Left ventricle myocardium inferior (tissue), 1 donor: ENCODE results near the gene CAB39L. TPM values are rescaled to one million over a fixed set of nuclear protein-coding genes. Genes with fewer than 3 reads are reported as not detected.

ENCODE experiments used
- DNase-seq: peaks from one replicate; pipeline ENCODE4 v3.0.0-alpha.2; 2020
- H3K27ac ChIP-seq: fragments of 200-600 bp; replicated peaks from 2 replicates; pipeline ENCODE4 v1.8.0; 2021
- H3K27me3 ChIP-seq: fragments of 200-600 bp; 2 replicates; pipeline ENCODE4 v1.8.0; 2021; ENCODE audit warnings: low read depth
- H3K36me3 ChIP-seq: fragments of 200-600 bp; 2 replicates; pipeline ENCODE4 v1.8.0; 2021
- H3K4me1 ChIP-seq: fragments of 200-600 bp; 2 replicates; pipeline ENCODE4 v1.8.0; 2021
- H3K4me3 ChIP-seq: fragments of 200-600 bp; 2 replicates; pipeline ENCODE4 v1.8.0; 2021; ENCODE audit warnings: mild to moderate bottlenecking, moderate library complexity
- H3K9me3 ChIP-seq: fragments of 200-600 bp; replicated peaks from 2 replicates; pipeline ENCODE4 v1.8.0; 2021
- CTCF ChIP-seq: fragments of 200-600 bp; IDR thresholded peaks from 2 replicates; pipeline ENCODE4 v1.8.0; 2021; ENCODE audit warnings: antibody characterized with exemption, mild to moderate bottlenecking, borderline replicate concordance
- intact Hi-C: fragments of 100-400 bp; cut with micrococcal nuclease; formaldehyde crosslinking; loops from one replicate; pipeline ENCODE4 v1.11.0; 2022
- total RNA-seq: library from RNA; stranded (reverse); fragmentation: NEBNext Ultra II Directional; extraction: Animal tissue kit (Norgen Biotek cat#: 25700); gene quantifications from one replicate; pipeline ENCODE4 v1.2.1, GENCODE V29; 2021
- donor health status: DM: no; HTN: yes; CAD: no; lungs with severe emphysema.

The CAB39L gene
- total RNA-seq, 1 donor from 2014 or later, result 23.4 TPM

- Histone ChIP-seq H3K4me3 (no peak overlapping the region), H3K4me1 (peaks cover 44% of the 10 kb centered on the region), H3K27me3 (no peaks in the 10 kb centered on the region), H3K36me3 (no peaks in the 10 kb centered on the region), H3K9me3 (no peaks in the 10 kb centered on the region), H3K27ac (no peak overlapping the region)
- TF ChIP-seq CTCF, result no peak
- DNase-seq, result no peak
- intact Hi-C loops, result no loop called here
These were observed 6.4 kb upstream of the CAB39L start for GRCh38 chr13:49450105-49450819.

GRCh38 chr13:49448753-49449152, 4.9 kb upstream of the CAB39L start:
- TF ChIP-seq CTCF, result no peak
- Histone ChIP-seq H3K9me3 (no peaks in the 10 kb centered on the region), H3K36me3 (no peaks in the 10 kb centered on the region), H3K27ac (no peak overlapping the region), H3K27me3 (no peaks in the 10 kb centered on the region), H3K4me3 (no peak overlapping the region), H3K4me1 (peaks cover 50% of the 10 kb centered on the region)
- DNase-seq, result no peak
- intact Hi-C loops, result no loop called here

- H3K4me3 ChIP-seq, result peak overlapping the region; percentile 7
- intact Hi-C loops, result no loop called here
- no peak for TF ChIP-seq CTCF
- peak overlapping the region; percentile 96 for H3K27ac ChIP-seq
- DNase-seq, result no peak
- H3K9me3 ChIP-seq, result no peaks in the 10 kb centered on the region
- H3K36me3 ChIP-seq, result no peaks in the 10 kb centered on the region
- H3K27me3 ChIP-seq, result no peaks in the 10 kb centered on the region
- peaks cover 60% of the 10 kb centered on the region for H3K4me1 ChIP-seq
These were observed 2.6 kb upstream of the CAB39L start for GRCh38 chr13:49446473-49446872.

- Histone ChIP-seq H3K36me3 (no peaks in the 10 kb centered on the region), H3K4me1 (peaks cover 56% of the 10 kb centered on the region), H3K9me3 (no peaks in the 10 kb centered on the region), H3K27me3 (no peaks in the 10 kb centered on the region), H3K4me3 (peak overlapping the region; percentile 83), H3K27ac (peak overlapping the region; percentile 96)
- no peak for DNase-seq
- no peak for TF ChIP-seq CTCF
- intact Hi-C loops, result no loop called here
These were observed 896 bp upstream of the CAB39L start for GRCh38 chr13:49444524-49445395.

- DNase-seq, result no peak
- H3K9me3 ChIP-seq, result no peaks in the 10 kb centered on the region
- no peaks in the 10 kb centered on the region for H3K36me3 ChIP-seq
- H3K27ac ChIP-seq, result peak overlapping the region; percentile 96
- intact Hi-C loops, result no loop called here
- H3K4me3 ChIP-seq, result peak overlapping the region; percentile 83
- no peak for TF ChIP-seq CTCF
- H3K4me1 ChIP-seq, result peaks cover 50% of the 10 kb centered on the region
- no peaks in the 10 kb centered on the region for H3K27me3 ChIP-seq
These were observed 534 bp downstream of the CAB39L start for GRCh38 chr13:49443357-49443703.
